IMR-90 (cell line): Measurements from ENCODE around the gene ARHGEF38. TPM values are rescaled to one million over a fixed set of nuclear protein-coding genes. Genes with fewer than 3 reads are reported as not detected.

Experiments
- ATAC-seq: fragments of 200-7000 bp; cut with Tn5 transposase; 2 replicates; pipeline ENCODE4 v1.9.1; 2020; ENCODE audit warnings: low read depth, mild to moderate bottlenecking, moderate library complexity
- BruUV-seq: library from RNA; stranded (reverse); fragments of 400-500 nt; replicated peaks from 2 replicates; lab custom pipeline; 2021; lab: Mats Ljungman, UMichigan
- CTCF ChIA-PET: fragments of 300-600 bp; formaldehyde crosslinking; extraction: SDS; loops from one replicate; lab custom pipeline; 2021; ENCODE audit warnings: antibody characterized with exemption; lab: Yijun Ruan, JAX
- POLR2A ChIA-PET: fragments of 300-600 bp; sonication (Branson Sonifier 250); formaldehyde crosslinking; loops from one replicate; lab custom pipeline; 2022; ENCODE audit warnings: antibody characterized with exemption; ENCODE audit not compliant: unreplicated experiment; lab: Charles Lee
- DNase-seq: peaks from one replicate; pipeline ENCODE4 v3.0.0; 2013
- H2AFZ ChIP-seq: replicated peaks from 2 replicates; pipeline ENCODE3; 2013; ENCODE audit warnings: low read length, mild to moderate bottlenecking; ENCODE audit not compliant: poor library complexity
- H2AK5ac ChIP-seq: 2 replicates; pipeline ENCODE4 v1.6.1; 2013; ENCODE audit warnings: low read depth, low read length, inconsistent platforms
- H2AK9ac ChIP-seq: replicated peaks from 2 replicates; pipeline ENCODE3; 2013; ENCODE audit warnings: mild to moderate bottlenecking, low read depth, low read length, moderate library complexity; ENCODE audit not compliant: poor library complexity
- H2BK120ac ChIP-seq: 2 replicates; pipeline ENCODE4 v1.6.1; 2013; ENCODE audit warnings: low read depth, low read length, inconsistent platforms
- H2BK15ac ChIP-seq: 3 replicates; pipeline ENCODE4 v1.6.1; 2013; ENCODE audit warnings: low read depth, low read length, inconsistent platforms
- H2BK20ac ChIP-seq: 2 replicates; pipeline ENCODE4 v1.6.1; 2013; ENCODE audit warnings: low read depth, mild to moderate bottlenecking, inconsistent platforms, low read length, moderate library complexity
- H2BK5ac ChIP-seq: 2 replicates; pipeline ENCODE4 v1.6.1; 2013; ENCODE audit warnings: mild to moderate bottlenecking, low read depth, low read length, inconsistent platforms; ENCODE audit not compliant: poor library complexity, severe bottlenecking
- H3K14ac ChIP-seq: replicated peaks from 2 replicates; pipeline ENCODE4 v1.6.1; 2013; ENCODE audit warnings: low read depth, low read length, inconsistent platforms
- H3K18ac ChIP-seq: 2 replicates; pipeline ENCODE4 v1.6.1; 2013; ENCODE audit warnings: low read depth, low read length, control low read depth
- H3K23ac ChIP-seq: 2 replicates; pipeline ENCODE4 v1.6.1; 2013; ENCODE audit warnings: low read depth, low read length, inconsistent platforms
- H3K27ac ChIP-seq: 2 replicates; pipeline ENCODE4 v1.5.1; 2013; ENCODE audit warnings: mild to moderate bottlenecking, control low read depth, low read length; ENCODE audit not compliant: insufficient read depth
- H3K27me3 ChIP-seq: 2 replicates; pipeline ENCODE4 v1.6.1; 2013; ENCODE audit warnings: low read length; ENCODE audit not compliant: control insufficient read depth, insufficient read depth
- H3K36me3 ChIP-seq: 2 replicates; pipeline ENCODE4 v1.6.1; 2013; ENCODE audit warnings: low read length, mixed read lengths; ENCODE audit not compliant: control insufficient read depth, insufficient read depth
- H3K4ac ChIP-seq: 2 replicates; pipeline ENCODE4 v1.6.1; 2013; ENCODE audit warnings: low read depth, low read length, inconsistent platforms
- H3K4me1 ChIP-seq: 2 replicates; pipeline ENCODE4 v1.6.1; 2013; ENCODE audit warnings: low read length, mixed read lengths; ENCODE audit not compliant: control insufficient read depth, insufficient read depth
- H3K4me2 ChIP-seq: 2 replicates; pipeline ENCODE4 v1.6.1; 2013; ENCODE audit warnings: low read depth, mild to moderate bottlenecking, control low read depth, low read length, moderate library complexity
- H3K4me3 ChIP-seq: 2 replicates; pipeline ENCODE4 v1.5.1; 2013; ENCODE audit warnings: low read depth, mild to moderate bottlenecking, control low read depth, low read length, moderate library complexity; ENCODE audit not compliant: insufficient read depth
- H3K56ac ChIP-seq: 2 replicates; pipeline ENCODE4 v1.6.1; 2013; ENCODE audit warnings: low read length, inconsistent platforms; ENCODE audit not compliant: insufficient read depth; ENCODE audit errors: extremely low read depth
- H3K79me1 ChIP-seq, 2 experiments: 2 replicates each; pipeline ENCODE4 v1.6.1; 2013; ENCODE audit warnings: low read length in 2 of 2, inconsistent platforms in 1 of 2, low read depth in 1 of 2
- H3K9ac ChIP-seq: 2 replicates; pipeline ENCODE4 v1.6.1; 2013; ENCODE audit warnings: low read depth, low read length, control low read depth
- H3K9me1 ChIP-seq: 2 replicates; pipeline ENCODE4 v1.6.1; 2013; ENCODE audit warnings: low read length, inconsistent platforms; ENCODE audit not compliant: insufficient read depth
- H3K9me3 ChIP-seq: 2 replicates; pipeline ENCODE4 v1.6.1; 2013; ENCODE audit warnings: low read length; ENCODE audit not compliant: control insufficient read depth, insufficient read depth
- H4K20me1 ChIP-seq: 2 replicates; pipeline ENCODE4 v1.6.1; 2013; ENCODE audit warnings: low read length, inconsistent platforms; ENCODE audit not compliant: insufficient read depth
- H4K5ac ChIP-seq: 2 replicates; pipeline ENCODE4 v1.6.1; 2013; ENCODE audit warnings: mild to moderate bottlenecking, low read depth, low read length, control low read depth
- H4K8ac ChIP-seq, 2 experiments: 2 replicates each; pipeline ENCODE4 v1.6.1; 2013; ENCODE audit warnings: low read depth in 2 of 2, low read length in 2 of 2, control low read depth in 1 of 2, inconsistent platforms in 1 of 2
- H4K91ac ChIP-seq: 2 replicates; pipeline ENCODE4 v1.6.1; 2013; ENCODE audit warnings: low read depth, low read length, inconsistent platforms; ENCODE audit not compliant: insufficient read depth
- BHLHE40 ChIP-seq: fragments of 150-350 bp; IDR thresholded peaks from 2 replicates; pipeline ENCODE4 v1.6.1; 2016; ENCODE audit warnings: mild to moderate bottlenecking, low read depth, low read length
- CEBPB ChIP-seq: IDR thresholded peaks from 2 replicates; pipeline ENCODE4 v1.6.1; 2012; ENCODE audit warnings: low read depth, low read length, improper control_type of control experiment
- CHD1 ChIP-seq: IDR thresholded peaks from 2 replicates; pipeline ENCODE4 v1.6.1; 2012; ENCODE audit warnings: low read depth, low read length, improper control_type of control experiment
- ELK1 ChIP-seq: fragments of 150-350 bp; IDR thresholded peaks from 2 replicates; pipeline ENCODE4 v1.6.1; 2016; ENCODE audit warnings: low read depth, mild to moderate bottlenecking, low read length, moderate library complexity, borderline replicate concordance
- FOS ChIP-seq: fragments of 150-350 bp; IDR thresholded peaks from 2 replicates; pipeline ENCODE4 v1.6.1; 2016; ENCODE audit warnings: low read depth, low read length
- MAFK ChIP-seq: IDR thresholded peaks from 2 replicates; pipeline ENCODE4 v1.6.1; 2012; ENCODE audit warnings: low read depth, low read length, improper control_type of control experiment
- MAZ ChIP-seq: IDR thresholded peaks from 2 replicates; pipeline ENCODE4 v1.6.1; 2012; ENCODE audit warnings: low read depth, mild to moderate bottlenecking, low read length, improper control_type of control experiment, moderate library complexity, borderline replicate concordance
- MXI1 ChIP-seq: IDR thresholded peaks from 2 replicates; pipeline ENCODE4 v1.6.1; 2012; ENCODE audit warnings: low read depth, mild to moderate bottlenecking, low read length, moderate library complexity, borderline replicate concordance
- NFE2L2 ChIP-seq: fragments of 150-350 bp; IDR thresholded peaks from 2 replicates; pipeline ENCODE4 v1.6.1; 2016; ENCODE audit warnings: low read depth, mild to moderate bottlenecking, low read length
- POLR2A ChIP-seq: IDR thresholded peaks from 2 replicates; pipeline ENCODE4 v1.6.1; 2012; ENCODE audit warnings: mild to moderate bottlenecking, low read depth, low read length
- RAD21 ChIP-seq: IDR thresholded peaks from 2 replicates; pipeline ENCODE4 v1.6.1; 2012; ENCODE audit warnings: low read length, improper control_type of control experiment
- RCOR1 ChIP-seq: IDR thresholded peaks from 2 replicates; pipeline ENCODE4 v1.6.1; 2012; ENCODE audit warnings: mild to moderate bottlenecking, low read length, improper control_type of control experiment; ENCODE audit not compliant: insufficient replicate concordance
- RFX5 ChIP-seq: IDR thresholded peaks from 2 replicates; pipeline ENCODE4 v1.8.0; 2012; ENCODE audit warnings: low read depth, mild to moderate bottlenecking, low read length, moderate library complexity
- SMC3 ChIP-seq: fragments of 150-350 bp; IDR thresholded peaks from 2 replicates; pipeline ENCODE4 v1.6.1; 2016; ENCODE audit warnings: low read depth, mild to moderate bottlenecking, antibody characterized with exemption, low read length, moderate library complexity
- USF2 ChIP-seq: fragments of 150-350 bp; IDR thresholded peaks from 2 replicates; pipeline ENCODE4 v1.6.1; 2017; ENCODE audit warnings: mild to moderate bottlenecking, antibody characterized with exemption, low read length, low read depth
- WGBS, 2 experiments: methylation state at CpG; one replicate each; pipeline versions ENCODE4 v1.1.5 to v1.1.7; 2013; ENCODE audit warnings: missing lambda C conversion rate in 2 of 2; ENCODE audit not compliant: insufficient read length in 1 of 2; ENCODE audit errors: extremely low coverage in 2 of 2; 5-methylcytosine and 5-hydroxymethylcytosine counted together
- dilution Hi-C: fragments of 300-500 bp; cut with HindIII; formaldehyde crosslinking; loops from one replicate; pipeline ENCODE4 v1.14.3; 2018; ENCODE audit warnings: low sequenced_read_pairs; ENCODE audit not compliant: unreplicated experiment
- in situ Hi-C: fragments of 300-500 bp; cut with MboI; formaldehyde crosslinking; loops from 3 replicates; pipeline ENCODE4 v1.14.3; 2019; ENCODE audit warnings: low sequenced_read_pairs, inconsistent platforms, mixed read lengths
- intact Hi-C: fragments of 100-400 bp; cut with micrococcal nuclease; formaldehyde crosslinking; loops from 2 replicates; pipeline ENCODE4 v1.10.0; 2022
- polyA plus RNA-seq, 3 experiments: library from polyadenylated mRNA; depleted of rRNA; stranded (reverse); fragments of >200 nt; gene quantifications; 2 replicates each; pipeline ENCODE4 v1.2.3, GENCODE V29; 2012; ENCODE audit warnings: low replicate concordance in 1 of 3
- total RNA-seq: library from RNA; depleted of rRNA; stranded (reverse); fragments of >200 nt; gene quantifications from 2 replicates; pipeline ENCODE4 v1.2.3, GENCODE V29; 2012
- TF ChIP-seq, protein P1 (sequence below): conservative IDR thresholded peaks from 2 replicates; pipeline ENCODE4 v1.5.1; 2012; ENCODE audit warnings: mild to moderate bottlenecking, low read depth, low read length, improper control_type of control experiment

The ARHGEF38 gene
- total and polyA plus RNA-seq, 2 of the 4 experiments (the other 2 are of a cell fraction) = not detected

DNA sequence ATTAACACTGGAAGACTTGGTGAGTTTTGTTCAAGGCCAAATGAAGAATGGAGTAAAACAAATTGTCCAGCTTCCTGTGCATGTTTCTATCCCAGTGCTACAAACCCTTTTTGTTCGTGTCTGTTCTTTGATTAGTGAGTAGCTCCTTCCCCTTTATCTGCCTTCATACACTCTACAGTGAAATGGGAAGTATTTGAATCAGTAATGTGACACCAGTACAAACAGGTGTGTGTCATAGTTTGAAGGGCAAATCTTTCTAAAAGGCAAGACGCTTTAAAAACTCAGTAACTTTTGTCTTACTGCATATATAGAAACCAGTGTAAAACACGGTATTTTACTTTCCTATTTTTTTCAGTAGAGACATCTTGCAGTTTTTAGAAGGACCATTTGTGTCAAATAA is 5.9 kb downstream of the ARHGEF38 start:
- CTCF ChIA-PET = interaction anchor here (1.6 kb wide), 1 partner anchor 14 kb away, joined by 7 read pairs; no protein-coding TSS in a partner anchor
- Histone ChIP-seq H3K4me3 (no peak overlapping the region), H3K14ac (no peak overlapping the region), H3K9ac (no peak overlapping the region), H4K5ac (no peak overlapping the region), H2AFZ (no peak overlapping the region), H3K9me1 (no peaks in the 10 kb centered on the region), H3K9me3 (no peaks in the 10 kb centered on the region), H3K56ac (no peak overlapping the region), H3K27me3 (no peaks in the 10 kb centered on the region), H4K20me1 (no peaks in the 10 kb centered on the region), H4K8ac (no peak overlapping the region), H3K79me1 (no peaks in the 10 kb centered on the region), H3K4me2 (no peak overlapping the region), H2BK20ac (no peak overlapping the region), H2AK9ac (no peak overlapping the region), H3K23ac (no peak overlapping the region), H3K4ac (no peak overlapping the region), H2BK15ac (no peak overlapping the region), H2AK5ac (no peak overlapping the region), H2BK5ac (no peak overlapping the region), H3K36me3 (no peaks in the 10 kb centered on the region), H3K27ac (no peak overlapping the region), H3K18ac (no peak overlapping the region), H2BK120ac (no peak overlapping the region), H4K91ac (no peak overlapping the region), H3K4me1 (no peaks in the 10 kb centered on the region)
- ATAC-seq = no peak
- intact Hi-C loops (no loop called here), dilution Hi-C loops (no loop called here), in situ Hi-C loops (no loop called here)
- BruUV-seq = no TSS peak
- POLR2A ChIA-PET = no interaction called here
- TF ChIP-seq POLR2A (no peak), FOS (no peak), ELK1 (no peak), MXI1 (no peak), MAFK (no peak), USF2 (no peak), CHD1 (no peak), RAD21 (no peak), BHLHE40 (no peak), MAZ (no peak), NFE2L2 (no peak), CEBPB (no peak), SMC3 (no peak), RFX5 (no peak), RCOR1 (no peak)
- TF ChIP-seq, protein P1, sequence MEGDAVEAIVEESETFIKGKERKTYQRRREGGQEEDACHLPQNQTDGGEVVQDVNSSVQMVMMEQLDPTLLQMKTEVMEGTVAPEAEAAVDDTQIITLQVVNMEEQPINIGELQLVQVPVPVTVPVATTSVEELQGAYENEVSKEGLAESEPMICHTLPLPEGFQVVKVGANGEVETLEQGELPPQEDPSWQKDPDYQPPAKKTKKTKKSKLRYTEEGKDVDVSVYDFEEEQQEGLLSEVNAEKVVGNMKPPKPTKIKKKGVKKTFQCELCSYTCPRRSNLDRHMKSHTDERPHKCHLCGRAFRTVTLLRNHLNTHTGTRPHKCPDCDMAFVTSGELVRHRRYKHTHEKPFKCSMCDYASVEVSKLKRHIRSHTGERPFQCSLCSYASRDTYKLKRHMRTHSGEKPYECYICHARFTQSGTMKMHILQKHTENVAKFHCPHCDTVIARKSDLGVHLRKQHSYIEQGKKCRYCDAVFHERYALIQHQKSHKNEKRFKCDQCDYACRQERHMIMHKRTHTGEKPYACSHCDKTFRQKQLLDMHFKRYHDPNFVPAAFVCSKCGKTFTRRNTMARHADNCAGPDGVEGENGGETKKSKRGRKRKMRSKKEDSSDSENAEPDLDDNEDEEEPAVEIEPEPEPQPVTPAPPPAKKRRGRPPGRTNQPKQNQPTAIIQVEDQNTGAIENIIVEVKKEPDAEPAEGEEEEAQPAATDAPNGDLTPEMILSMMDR = no peak
- WGBS, 2 experiments = no CpG with 5 or more reads among the region's 3 CpGs
- DNase-seq = no peak
